ENCODE results near the gene GHR.

Gene GHR

GRCh38 chr5:42522783-42523182, 99.5 kb downstream of the GHR start:
- TF ChIP-seq CTCF (conservative IDR thresholded peaks at IDR 0.05): no peak
- no peak overlapping the region for H3K27ac ChIP-seq

- H3K27ac ChIP-seq: no peak overlapping the region
- TF ChIP-seq CTCF (conservative IDR thresholded peaks at IDR 0.05): no peak
These were observed 102.9 kb downstream of the GHR start for GRCh38 chr5:42526179-42526578.

GRCh38 chr5:42531611-42532010, 108.4 kb downstream of the GHR start:
- H3K27ac ChIP-seq: no peak overlapping the region
- no peak for TF ChIP-seq CTCF (conservative IDR thresholded peaks at IDR 0.05)

GRCh38 chr5:42542106-42542505, 118.9 kb downstream of the GHR start:
- no peak for TF ChIP-seq CTCF (conservative IDR thresholded peaks at IDR 0.05)

GRCh38 chr5:42543774-42544173, 120.5 kb downstream of the GHR start:
- no peak overlapping the region for H3K27ac ChIP-seq
- no peak for TF ChIP-seq CTCF (conservative IDR thresholded peaks at IDR 0.05)

More at GRCh38 chr5:42542106-42542505, 118.9 kb downstream of the GHR start:
- H3K27ac ChIP-seq: no peak overlapping the region

GRCh38 chr5:42545038-42545437, 121.8 kb downstream of the GHR start:
- no peak overlapping the region for H3K27ac ChIP-seq
- no peak for TF ChIP-seq CTCF (conservative IDR thresholded peaks at IDR 0.05)

GRCh38 chr5:42547141-42547540, 123.9 kb downstream of the GHR start:
- H3K27ac ChIP-seq: no peak overlapping the region
- TF ChIP-seq CTCF (conservative IDR thresholded peaks at IDR 0.05): no peak

GRCh38 chr5:42547894-42548293, 124.7 kb downstream of the GHR start:
- TF ChIP-seq CTCF (conservative IDR thresholded peaks at IDR 0.05): no peak
- H3K27ac ChIP-seq: no peak overlapping the region
